Upper lobe of left lung (tissue), 4 donors: Measurements from ENCODE around the gene MMP7.

Experiments
- CTCF ChIP-seq, 6 experiments: fragments of 450-650 bp in 4 of 6; fragments of 200-600 bp in 2 of 6; sonication (generic) in 2 of 6; IDR thresholded peaks; one replicate each; pipeline ENCODE4 v1.5.1; 2016 to 2019; ENCODE audit warnings: antibody characterized with exemption in 6 of 6
- POLR2A ChIP-seq, 4 donors: fragments of 450-650 bp; IDR thresholded peaks; one replicate each; pipeline ENCODE4 v1.5.1; 2016 to 2017; ENCODE audit warnings: antibody characterized with exemption in 4 of 4, mild to moderate bottlenecking in 2 of 4
- POLR2AphosphoS5 ChIP-seq, 2 donors: sonication (generic); formaldehyde crosslinking; IDR thresholded peaks; one replicate each; pipeline ENCODE4 v1.5.1; 2017; ENCODE audit warnings: antibody characterized with exemption in 2 of 2

GRCh38 chr11:102471474-102471873 is 59.1 kb downstream of the MMP7 start:
- TF ChIP-seq CTCF (IDR thresholded peaks at IDR 0.05) (no peak), POLR2A (IDR thresholded peaks at IDR 0.05) (no peak), POLR2AphosphoS5 (IDR thresholded peaks at IDR 0.05) (no peak)
